ENCODE measurements around the gene PIGQ.

Gene PIGQ

DNA sequence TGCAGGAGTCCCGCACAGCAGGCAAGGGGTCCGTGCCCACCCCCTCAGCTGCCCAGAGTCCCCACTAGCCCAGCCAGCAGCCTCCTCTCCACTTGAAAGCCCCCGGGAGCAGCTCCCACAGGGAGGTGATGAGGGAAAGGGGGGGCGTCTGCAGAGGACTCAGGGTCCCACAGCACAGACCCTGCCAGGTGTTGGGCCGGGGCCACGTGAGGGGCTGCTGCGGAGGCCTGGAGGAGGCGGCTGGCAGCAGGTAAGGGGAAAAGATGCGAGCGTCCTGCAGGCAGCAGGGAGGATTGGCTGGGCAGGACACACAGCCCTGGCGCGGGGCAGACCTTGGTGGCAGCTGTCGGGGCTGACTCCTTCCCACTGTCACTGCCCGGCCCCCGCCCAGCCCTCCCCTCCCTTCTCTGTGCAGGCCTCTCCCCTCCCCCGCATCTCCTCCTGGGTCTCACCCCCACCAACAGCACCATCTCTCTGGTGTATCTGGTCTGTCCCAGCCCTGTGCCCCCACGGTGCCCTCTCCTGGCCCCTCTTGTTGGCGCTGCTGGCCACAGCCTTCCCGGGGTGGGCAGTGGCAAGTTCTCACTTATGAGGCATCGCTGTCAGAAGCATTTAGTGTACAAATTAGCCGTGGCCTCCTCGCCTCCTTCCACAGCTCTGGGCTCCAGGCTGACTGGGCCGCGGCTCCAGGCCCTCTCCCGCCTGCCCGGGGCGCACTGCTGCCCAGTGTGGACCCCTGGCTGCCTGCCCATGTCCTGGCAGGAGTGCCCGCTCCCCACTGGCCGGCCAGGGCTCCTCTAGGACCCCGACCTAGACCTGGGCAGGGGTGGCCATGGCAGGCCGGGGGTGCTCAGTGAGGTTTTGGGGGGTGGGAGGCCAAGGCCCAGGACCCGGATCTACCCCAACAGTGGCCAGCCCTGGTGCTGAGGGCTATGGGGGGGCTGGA lies 14.0 kb upstream of the PIGQ start:
- DNase-seq (ENCODE audit: low spot score), result no peak

DNA sequence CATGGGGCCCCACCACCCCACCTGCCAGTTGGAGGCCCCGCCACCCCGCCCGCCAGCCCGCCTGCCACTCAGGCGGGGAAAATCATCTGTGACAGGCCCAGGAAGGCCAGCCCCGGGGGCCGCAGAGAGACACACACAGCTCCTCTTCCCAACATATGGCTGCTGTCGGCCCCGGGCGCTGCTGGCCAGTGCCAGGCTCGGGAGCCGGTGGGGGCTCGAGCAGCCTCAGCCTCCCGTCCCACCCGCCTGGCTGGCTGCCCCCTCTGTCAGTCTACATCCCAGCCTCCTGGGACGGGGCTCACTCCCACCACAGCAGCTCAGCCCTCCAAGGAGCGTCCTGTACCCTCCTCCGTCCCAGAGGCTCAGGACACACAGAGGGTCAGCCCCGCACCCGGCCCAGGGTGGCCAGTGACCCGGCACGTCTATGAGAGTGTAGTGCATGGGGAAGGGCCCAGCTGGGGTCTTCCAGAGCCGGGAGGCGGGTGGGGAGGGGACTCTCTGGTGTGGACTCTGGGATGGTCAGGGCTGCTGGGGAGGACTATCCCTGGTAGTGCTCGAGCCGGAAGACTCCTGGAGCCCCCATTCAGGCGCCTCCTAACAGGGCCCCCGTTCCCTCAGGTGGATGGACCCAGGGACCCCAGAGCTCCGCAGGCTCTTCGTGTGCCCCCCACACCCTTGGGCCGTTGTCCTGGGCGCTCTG lies 13.1 kb upstream of the PIGQ start:
- DNase-seq (ENCODE audit: low spot score), result no peak

DNA sequence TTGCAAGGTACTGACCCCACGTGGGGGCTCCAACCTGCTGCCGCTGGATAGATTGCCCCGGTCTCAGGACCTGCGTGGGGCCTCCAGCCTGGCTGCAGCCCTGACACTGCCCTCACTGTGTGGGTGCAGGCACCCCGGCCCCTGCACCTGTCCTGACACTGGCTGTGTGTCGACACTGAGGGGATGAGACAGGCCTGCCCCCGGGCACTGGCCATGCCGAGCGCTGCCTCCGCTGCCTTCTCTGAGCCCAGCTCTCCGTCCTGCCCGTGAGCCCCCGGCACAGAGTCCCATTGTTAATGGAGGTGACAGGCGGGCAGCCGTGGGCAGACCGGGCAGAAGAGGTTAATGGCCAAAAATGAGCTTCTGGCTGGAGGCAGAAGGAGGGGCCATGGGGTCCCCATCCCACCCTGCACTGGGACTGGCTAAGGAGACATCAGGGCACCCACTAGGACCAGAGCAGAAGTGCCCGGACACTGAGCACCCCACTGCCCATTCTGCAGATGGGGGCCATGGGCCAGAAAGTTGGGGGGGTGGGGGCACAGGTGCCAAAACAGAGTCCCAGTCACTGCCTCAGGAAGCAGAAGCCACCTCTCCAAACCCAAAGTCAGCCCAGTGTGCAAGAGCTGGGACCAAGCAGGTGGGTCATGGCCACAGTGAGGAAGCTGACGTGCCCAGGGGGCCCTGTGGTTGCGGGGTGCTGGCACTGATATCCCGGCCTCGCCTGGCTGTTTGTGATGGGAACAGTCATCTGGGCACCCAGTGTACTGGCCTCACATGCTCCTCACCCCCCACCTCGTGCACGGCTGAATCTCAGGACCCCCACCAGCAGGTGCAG lies 12.1 kb upstream of the PIGQ start:
- DNase-seq (ENCODE audit: low spot score), result no peak

DNA sequence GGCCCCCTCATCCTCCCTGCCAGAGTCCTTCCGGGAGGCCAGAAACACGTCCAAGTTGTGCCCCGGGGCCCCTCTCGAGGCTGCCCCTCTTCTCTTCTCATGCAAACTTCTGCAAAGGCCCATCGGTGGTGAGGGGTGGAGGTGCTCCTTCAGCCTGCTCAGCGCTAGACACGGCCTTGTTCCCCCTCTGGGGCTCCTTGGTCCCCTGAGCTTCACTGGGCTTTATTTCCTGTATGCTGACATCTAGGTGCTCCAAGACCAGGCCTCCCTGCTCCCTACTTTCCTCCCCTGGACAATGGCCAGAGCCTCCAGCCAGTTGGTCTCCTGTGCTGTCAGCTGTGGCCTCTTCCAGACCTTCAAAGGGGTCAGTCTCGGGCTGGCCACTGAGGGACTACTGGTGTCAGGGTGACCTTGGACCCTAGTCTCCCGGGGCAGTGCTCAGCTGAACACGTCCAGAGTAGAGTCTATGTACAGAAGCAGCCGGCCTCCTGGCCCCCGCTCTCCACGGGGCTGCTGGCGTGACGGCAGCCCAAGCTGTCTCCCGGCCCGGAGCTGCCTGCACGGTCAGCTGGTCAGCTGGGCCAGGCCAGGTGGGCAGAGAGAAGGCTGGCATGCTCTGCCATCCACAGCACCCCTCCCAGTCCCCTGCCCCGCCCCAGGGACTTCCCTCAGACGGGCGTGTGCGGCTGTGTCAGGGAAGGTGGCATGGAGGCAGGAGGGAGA lies 11.3 kb upstream of the PIGQ start:
- DNase-seq (ENCODE audit: low spot score), result no peak

DNA sequence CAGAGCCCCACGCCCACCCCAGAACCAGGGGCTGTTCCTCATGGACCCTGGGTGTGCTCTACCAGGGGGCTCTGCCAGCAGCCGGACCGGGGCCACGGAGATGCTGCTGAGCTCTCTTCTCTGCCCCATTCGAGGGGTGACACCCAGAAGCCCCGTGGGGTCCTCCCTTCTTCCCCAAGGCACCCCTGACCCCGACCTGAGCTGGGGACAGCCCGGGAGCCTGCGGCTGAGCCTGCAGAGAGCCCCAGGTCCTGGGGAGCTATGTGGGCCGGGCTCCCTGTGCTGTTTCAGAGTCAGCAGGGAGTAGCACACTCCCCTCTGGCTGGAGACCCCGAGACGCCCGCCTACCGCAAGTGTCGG lies 10.8 kb upstream of the PIGQ start:
- no peak for DNase-seq (ENCODE audit: low spot score)

DNA sequence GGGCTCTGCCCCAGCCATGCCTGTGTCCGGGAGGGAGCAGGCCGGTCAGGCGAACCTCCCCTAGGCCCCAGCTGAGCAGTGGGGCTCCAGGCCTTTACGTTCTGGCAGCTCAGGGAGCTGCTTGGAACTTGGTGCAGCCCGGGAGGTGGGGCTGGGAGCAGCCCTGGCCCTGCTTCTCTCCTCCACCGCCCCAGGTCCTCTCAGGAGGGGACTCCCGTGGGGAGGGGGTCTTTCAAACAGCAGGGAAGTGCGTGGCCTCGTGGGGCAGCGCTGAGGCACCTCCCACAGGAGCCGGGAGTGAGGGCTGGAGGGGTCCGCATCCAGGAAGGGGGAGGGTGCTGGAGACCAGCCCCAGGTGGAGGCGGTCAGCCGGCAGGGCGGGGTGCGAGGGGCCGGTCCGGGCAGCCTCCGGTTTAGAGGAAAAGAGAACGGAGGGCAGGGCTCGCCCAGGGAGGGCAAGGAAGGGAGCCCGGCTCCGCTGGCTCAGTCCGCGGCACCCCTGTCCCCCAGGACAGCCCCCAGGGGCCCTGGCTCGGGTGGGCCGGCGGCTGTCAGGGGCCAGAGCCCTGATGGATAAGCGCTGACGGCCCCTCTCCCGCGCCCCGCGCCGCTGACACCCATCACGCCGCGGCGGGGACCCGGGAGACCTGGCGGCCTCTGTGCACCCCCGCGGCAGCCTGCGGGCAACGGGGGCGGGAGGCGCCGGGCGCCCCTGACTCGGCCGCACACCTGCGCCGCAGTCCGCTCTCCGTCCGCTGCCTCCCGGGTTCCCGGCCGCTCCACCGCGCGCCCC lies 10.2 kb upstream of the PIGQ start:
- DNase-seq (ENCODE audit: low spot score), result no peak

DNA sequence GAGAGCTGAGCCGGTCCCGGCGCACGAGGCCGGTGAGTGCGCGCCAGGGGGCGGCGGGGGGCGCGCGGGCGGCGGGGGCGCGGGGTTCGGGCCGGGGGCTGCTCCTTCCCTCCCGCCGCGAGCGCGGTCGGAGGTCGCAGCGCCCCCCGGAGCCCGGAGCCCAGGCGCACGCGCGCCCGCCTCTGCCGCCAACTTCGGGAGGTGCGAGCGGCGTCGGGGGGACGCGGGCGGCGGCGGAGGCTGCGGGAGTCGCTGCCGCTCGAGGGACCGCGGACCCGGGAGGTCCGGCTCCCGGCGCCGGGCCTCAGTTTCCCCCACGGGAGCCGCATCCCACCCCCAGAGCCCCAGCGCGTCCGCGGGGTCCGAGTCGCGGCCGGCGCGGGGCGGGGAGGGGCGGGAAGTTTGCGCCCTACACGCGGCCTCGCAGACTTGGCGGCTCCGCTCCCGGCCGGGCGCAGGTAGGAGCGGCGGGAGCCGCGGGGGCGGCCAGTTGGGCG lies 9.5 kb upstream of the PIGQ start, which contains the start of gene PRR35:
Gene PRR35 (plus strand): TSS at position 191 of the 497 bp plus-strand sequence. CDS start 2,901 bp downstream, outside the sequence.
- DNase-seq (ENCODE audit: low spot score), result no peak

DNA sequence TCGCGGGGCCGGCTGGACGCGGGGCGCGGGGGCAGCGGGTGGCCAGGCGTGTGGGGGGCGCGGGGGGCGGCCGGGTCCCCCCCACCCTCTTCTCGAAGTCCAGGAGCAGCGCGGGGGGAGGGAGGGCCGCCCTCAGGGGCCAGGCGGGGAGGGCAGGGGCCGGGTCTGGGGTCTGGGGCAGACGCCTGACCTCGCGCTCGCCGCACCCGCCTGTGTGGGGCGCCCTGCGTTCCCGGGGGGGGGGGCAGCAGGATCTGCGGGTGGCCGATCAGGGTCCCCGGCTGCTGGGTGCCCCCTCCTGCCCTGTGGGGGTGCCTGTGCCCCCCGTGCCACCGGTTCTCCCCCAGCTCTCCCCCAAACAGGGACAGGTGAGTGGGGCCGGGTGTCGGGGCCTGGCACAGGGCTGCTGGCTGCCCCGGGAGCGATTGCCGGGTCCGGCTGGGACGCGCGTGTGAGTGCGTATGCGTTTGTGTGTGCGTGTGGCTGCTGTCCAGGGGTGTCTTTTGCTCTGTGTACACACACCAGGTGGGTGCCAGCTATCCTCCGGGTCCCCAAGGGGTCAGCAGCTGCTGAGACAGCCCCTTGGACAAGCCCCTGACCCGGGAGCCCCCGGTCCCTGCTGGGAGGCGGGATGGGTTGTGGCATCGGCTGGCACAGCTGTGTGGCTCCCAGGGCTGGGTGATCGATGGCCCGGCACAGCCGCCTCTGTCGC lies 8.9 kb upstream of the PIGQ start:
- no peak for DNase-seq (ENCODE audit: low spot score)

DNA sequence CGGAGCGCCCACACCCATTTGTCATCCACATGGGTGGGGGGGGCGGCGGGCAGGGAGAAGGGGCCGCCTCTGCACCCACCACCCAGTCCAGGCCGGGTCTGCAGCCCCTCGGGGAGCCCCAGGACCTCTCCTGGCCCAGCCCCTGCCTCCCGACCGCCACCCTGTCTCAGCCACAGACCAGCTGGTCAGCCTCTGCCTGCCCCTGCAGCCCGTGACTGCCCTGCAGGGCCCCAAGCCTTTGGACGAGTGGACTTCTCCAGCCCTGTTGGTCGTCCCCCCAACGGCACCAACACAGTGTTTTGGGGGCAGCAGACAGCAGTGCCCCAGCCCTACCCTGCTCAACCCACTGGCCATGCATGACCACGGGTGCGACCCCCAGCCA lies 8.4 kb upstream of the PIGQ start:
- no peak for DNase-seq (ENCODE audit: low spot score)

DNA sequence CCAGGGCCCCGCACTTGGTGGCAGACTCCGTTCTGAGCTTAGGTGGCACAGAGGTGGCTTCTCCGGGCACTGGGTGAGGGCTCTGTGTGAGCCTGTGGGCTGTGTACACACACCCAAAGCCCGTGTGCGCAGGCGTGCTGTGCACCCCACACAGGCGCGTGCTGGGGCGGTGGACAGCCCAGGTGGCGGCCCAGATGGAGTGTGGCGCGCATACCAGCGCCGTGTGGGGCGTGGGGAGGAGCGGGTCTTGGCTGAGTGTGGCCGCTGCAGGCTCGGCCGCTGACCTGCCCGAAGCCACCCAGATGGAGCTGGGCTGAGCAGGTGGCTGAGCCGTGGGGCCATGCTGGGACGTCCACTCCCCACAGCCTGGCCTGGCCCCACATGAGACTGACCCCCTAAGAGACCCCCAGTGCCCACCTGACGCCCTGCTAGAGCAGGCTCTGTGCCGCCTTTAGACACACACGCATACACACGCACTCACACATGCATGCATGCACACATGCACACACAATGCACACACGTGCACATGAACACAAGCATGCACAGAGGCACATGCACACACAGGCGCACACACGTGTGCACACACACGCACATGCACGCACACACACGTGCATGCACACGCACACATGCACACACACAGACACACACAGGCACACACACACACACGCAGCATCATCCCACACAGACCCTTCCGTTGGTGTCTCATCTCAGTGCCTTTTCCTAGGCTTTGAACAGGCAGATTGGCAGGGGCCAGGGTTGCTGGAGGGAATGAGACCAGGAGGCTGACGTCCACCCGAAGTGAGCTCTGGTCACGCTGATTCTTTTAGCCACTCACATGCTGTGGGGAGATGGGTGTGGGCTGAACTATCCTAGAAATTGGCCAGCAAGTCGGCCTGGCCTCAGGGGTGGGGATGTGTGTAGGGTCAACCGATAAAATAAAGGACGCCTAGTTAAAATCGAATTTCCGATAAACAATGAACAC lies 7.5 kb upstream of the PIGQ start:
- DNase-seq (ENCODE audit: low spot score), result no peak

DNA sequence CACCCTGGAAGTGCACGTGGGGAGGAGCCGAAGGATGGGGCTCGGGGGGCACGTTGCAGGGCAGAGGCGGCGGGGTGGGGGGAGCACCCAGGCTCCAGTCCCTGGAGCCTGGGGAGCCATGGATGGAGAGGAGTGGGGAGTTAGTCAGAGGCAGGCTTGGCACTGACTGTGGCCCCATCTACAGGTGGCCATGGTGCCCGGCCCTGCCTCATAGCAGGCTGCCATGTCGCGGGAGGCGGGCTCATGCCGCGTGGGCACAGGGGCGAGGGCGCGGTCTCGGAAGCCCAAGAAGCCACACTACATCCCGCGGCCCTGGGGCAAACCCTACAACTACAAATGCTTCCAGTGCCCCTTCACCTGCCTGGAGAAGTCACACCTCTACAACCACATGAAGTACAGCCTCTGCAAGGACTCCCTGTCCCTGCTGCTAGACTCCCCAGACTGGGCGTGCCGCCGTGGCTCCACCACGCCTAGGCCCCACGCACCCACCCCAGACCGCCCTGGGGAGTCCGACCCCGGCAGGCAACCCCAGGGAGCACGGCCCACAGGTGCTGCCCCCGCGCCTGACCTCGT lies 6.6 kb upstream of the PIGQ start:
- DNase-seq (ENCODE audit: low spot score), result no peak

DNA sequence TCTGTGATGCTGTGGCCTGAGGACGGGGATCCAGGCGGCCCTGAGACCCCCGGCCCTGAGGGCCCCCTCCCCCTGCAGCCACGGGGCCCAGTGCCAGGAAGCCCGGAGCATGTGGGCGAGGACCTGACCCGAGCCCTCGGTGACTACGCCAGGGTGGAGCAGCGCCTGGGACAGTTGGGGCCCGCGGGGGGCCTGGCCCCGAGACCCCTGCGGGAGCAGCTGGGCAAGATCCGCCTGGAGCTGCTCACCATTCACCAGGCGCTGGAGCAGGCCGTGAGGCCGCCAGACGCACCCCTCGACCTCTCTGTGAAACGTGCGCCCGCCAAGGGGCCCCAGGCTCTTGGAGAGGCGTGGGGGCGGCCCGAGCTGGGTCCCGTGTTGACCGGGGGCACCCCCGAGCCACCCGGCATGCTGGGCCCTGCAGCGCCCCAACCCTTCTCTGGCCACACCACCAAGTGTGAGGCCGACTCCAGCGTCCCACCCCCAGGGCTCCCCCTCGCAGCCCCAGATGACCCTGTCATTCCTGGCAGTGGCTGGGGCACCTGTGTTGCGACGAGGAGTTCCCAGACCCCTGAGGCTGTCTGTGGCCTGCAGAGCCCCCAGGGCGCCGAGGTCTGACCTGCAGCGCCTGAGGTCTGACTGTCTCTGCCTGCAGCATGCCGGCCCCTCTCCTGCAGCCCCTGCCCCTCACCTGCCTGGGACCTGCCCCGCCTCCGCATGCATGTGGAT lies 4.9 kb upstream of the PIGQ start:
- DNase-seq (ENCODE audit: low spot score), result no peak

DNA sequence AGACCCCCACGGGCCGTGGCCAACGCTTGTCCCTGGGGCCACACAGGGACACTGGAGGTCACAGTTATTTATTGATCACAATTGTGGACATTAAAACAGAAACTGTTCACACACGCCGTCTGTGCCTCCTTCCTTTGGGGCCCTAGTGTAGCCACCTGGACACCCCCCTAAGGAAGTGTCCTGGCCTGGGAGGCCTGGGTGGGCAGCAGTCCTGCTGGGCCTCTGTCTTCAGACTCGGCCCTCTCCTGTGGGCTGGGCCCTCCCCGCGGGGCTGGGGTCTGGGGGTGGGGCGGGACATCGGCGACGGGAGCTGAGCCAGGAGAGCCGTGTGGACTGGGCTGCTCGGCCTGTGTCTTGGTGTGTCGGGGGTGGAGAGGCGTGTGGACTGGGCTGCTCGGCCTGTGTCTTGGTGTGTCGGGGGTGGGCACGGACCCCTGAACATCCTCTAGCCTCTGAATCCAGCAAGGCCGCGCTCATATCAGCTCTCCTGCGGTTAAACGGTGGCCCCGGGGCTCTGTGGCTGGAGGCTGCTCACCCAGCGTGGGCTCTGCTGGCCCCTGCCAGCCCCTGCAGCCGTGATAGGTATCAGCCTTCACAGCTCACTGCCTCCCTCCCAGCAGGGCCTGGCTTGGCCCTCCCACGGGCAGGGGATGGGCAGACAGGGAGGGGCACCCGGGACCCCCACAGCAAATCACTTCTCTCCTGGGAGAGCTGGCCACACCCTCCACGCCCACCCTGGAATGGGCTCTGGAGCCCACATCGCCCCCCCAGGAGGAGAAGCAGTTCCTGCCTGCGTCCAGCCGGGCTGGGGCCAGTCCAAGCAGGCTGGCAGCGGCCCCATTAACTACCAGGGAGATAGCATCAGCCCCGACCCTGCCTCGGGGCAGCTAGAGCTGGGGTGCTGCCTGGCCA lies 4.1 kb upstream of the PIGQ start:
- DNase-seq (ENCODE audit: low spot score), result no peak

DNA sequence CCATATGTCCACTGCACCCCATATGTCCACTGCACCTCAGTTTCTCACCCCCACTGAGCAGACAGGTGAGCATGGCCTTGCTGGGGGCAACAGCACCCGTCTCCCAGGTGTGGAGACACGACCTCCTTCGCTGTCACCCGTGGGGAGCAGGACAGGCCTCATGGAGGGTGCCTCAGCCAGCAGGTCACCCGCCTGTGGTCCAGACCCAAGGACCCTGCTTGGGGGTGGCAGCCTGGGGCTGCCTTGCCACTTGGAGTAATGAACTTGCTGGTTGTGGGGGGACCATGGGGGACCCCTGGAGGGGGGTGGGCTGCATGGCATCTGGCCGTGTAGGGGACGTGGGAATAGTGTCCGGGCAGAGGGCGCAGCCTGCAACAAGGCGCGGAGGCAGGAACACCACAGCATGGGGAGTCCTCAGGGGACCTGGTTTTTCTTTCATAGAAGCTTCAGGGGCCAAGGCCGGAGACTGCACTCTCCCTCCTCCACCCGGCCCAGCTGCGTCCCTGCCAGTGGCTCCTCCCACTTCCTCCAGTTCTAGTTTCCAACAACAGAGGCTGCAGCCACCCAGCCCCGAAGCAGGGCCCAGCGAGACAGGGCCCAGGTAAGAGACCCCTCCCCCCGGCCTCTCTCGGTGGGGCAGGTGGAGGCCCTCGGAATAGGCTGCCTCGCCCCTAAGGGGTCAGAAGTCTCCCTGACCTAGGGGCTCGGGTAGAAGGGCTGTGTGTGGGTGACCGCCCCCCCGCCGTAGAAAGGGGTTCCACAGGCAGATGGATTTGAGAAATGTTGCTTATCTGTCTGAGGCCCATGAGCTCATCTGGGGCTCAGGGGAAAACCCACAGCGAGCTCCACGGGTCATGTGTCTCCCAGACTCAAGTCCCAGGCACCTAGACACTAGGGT lies 3.0 kb upstream of the PIGQ start, which contains the start of gene NHLRC4:
Gene NHLRC4 (plus strand): TSS at position 531 of the 898 bp plus-strand sequence. CDS start 1,043 bp downstream, outside the sequence.
- DNase-seq (ENCODE audit: low spot score), result no peak
